ENCODE results near the gene ALDH3B1.

The ALDH3B1 gene

DNA sequence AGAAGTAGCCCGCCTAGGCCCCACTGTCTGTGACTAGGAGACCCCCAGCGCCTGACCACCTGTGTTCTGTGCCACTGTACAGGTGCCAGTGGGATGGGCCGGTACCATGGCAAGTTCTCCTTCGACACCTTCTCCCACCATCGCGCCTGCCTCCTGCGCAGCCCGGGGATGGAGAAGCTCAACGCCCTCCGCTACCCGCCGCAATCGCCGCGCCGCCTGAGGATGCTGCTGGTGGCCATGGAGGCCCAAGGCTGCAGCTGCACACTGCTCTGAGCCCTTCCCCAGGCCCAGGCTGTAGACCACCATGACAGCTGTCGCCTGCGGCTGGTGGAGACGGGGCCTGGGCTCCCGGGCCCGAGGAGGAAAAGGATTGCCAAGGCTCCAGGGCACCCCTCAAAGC, 17.5 kb downstream of the ALDH3B1 start:
- no peak for DNase-seq (ENCODE audit: low read depth)
- Histone ChIP-seq H3K36me3 (ENCODE audit: control insufficient read depth, insufficient read depth, low read length, severe bottlenecking) (no peaks in the 10 kb centered on the region), H3K4me3 (ENCODE audit: low read length) (no peak overlapping the region), H3K9ac (ENCODE audit: low read length) (peak overlapping the region; percentile 57), H3K27me3 (replicated peaks; ENCODE audit: control insufficient read depth, insufficient read depth, low read length) (no peaks in the 10 kb centered on the region), H3K9me3 (ENCODE audit: control insufficient read depth, low read length) (no peaks in the 10 kb centered on the region), H3K4me1 (ENCODE audit: control insufficient read depth, insufficient read depth, low read length) (peaks cover 37% of the 10 kb centered on the region)

DNA sequence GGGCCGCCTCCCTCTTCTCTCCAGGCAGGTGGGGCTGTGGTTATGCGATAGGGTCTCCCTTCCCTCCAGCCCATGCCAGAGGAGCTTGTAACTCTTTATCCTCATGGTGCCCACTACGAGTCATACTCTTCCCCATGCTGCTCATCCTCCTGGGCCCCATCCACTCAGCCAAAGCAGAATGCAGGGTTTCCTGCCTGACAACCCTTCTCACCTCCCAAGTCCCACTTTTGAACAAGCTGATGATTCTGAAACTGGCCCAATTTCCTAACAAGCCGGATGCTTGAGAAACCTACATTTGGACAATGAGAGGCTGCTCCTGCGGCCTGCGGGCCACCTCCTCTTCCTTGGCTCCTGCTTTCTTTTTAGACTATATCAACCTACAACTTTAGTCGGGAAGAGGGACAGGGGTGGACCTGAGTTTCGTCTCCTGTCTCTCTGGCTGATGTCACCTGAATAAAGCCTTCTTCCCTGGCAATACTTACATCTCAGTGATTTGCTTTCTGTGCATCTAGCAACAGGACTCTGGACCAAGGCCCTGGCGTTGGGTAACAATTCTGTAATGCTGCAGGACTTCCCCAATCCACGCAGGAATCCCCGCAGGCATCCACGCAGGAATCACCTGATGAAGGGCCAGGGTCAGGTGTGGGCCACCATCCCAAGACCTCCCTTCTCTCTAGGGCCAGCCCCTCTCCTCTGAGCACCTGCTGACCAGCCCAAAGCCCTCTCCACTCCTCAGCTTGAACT, 18.8 kb downstream of the ALDH3B1 start:
- Histone ChIP-seq H3K4me1 (ENCODE audit: control insufficient read depth, insufficient read depth, low read length) (peaks cover 50% of the 10 kb centered on the region), H3K4me3 (ENCODE audit: low read length) (peak overlapping the region; percentile 98), H3K9me3 (ENCODE audit: control insufficient read depth, low read length) (no peaks in the 10 kb centered on the region), H3K36me3 (ENCODE audit: control insufficient read depth, insufficient read depth, low read length, severe bottlenecking) (no peaks in the 10 kb centered on the region), H3K27me3 (replicated peaks; ENCODE audit: control insufficient read depth, insufficient read depth, low read length) (no peaks in the 10 kb centered on the region), H3K9ac (ENCODE audit: low read length) (peak overlapping the region; percentile 88)
- DNase-seq (ENCODE audit: low read depth): no peak

DNA sequence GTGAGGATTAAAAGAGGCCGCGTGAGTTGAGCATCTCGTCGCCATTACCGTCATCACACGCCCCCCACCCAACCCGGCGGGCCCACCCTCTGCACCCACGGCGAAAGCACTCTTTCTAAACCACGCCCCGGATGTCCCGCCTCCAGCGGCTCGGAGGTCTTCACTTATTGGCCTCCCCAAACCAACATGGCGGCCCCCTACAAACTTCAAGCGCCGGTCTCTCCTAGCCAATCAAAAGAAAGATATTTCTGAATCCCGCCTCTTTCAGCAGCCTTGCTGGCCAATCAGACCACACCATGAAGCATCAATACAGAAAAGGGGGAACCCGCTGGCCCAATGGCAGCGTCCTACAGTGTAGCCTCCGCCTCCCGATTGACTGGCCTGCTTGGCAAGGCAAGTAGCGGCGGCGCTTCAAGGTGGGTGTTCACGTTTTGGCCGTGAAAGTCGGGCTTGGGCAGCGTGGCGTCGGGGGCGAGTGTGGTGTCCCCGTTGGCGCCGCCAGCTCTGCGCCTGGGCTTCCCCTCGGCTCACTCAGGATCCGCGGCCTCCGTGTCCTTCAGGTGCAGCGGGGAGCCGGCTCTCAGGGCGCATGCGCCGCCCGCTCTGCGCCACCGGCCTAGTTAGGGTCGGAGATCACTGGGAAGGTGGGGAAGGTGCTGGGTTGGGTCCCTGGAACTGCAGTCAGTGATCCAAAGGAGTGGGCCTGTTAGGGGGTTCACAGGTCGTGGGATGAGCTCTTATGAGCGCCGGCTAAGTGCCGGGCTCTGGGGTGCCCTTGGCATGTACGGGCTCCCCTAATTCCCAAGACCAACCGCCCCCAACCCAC, 20.4 kb downstream of the ALDH3B1 start, which contains the start of gene NDUFS8:
Gene NDUFS8, plus strand, starts transcription at position 364 of the 826 bp plus-strand sequence. CDS start 1,471 bp downstream, outside the sequence.
- Histone ChIP-seq H3K27me3 (replicated peaks; ENCODE audit: control insufficient read depth, insufficient read depth, low read length) (no peaks in the 10 kb centered on the region), H3K4me1 (ENCODE audit: control insufficient read depth, insufficient read depth, low read length) (peaks cover 53% of the 10 kb centered on the region)

DNA sequence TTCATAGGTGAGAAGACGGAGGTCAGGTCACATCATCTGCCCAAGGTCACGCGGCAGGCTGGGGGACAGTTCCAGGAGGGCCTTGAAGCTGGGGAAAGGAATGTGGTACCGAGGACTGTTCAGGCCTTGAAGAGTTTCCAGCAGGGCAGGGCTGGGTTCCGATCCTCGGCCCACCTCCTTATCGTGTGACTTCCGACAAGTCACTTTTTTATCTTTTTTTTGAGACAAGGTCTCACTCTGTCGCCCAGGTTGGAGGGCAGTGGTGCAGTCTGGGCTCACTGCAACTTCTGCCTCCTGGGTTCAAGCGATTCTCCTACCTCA, 21.0 kb downstream of the ALDH3B1 start:
- H3K36me3 ChIP-seq (ENCODE audit: control insufficient read depth, insufficient read depth, low read length, severe bottlenecking): peaks cover 3% of the 10 kb centered on the region
- peak overlapping the region; percentile 98 for H3K4me3 ChIP-seq (ENCODE audit: low read length)
- no peaks in the 10 kb centered on the region for H3K27me3 ChIP-seq (replicated peaks; ENCODE audit: control insufficient read depth, insufficient read depth, low read length)
- peaks cover 53% of the 10 kb centered on the region for H3K4me1 ChIP-seq (ENCODE audit: control insufficient read depth, insufficient read depth, low read length)
- no peaks in the 10 kb centered on the region for H3K9me3 ChIP-seq (ENCODE audit: control insufficient read depth, low read length)
- peak overlapping the region; percentile 99 for H3K9ac ChIP-seq (ENCODE audit: low read length)
- peak; percentile 41 for DNase-seq (ENCODE audit: low read depth)

More for the DNA sequence above, 20.4 kb downstream of the ALDH3B1 start, which contains the start of gene NDUFS8:
- Histone ChIP-seq H3K36me3 (ENCODE audit: control insufficient read depth, insufficient read depth, low read length, severe bottlenecking) (peaks cover 3% of the 10 kb centered on the region), H3K9me3 (ENCODE audit: control insufficient read depth, low read length) (no peaks in the 10 kb centered on the region), H3K4me3 (ENCODE audit: low read length) (peak within 1 kb of the TSS; percentile 98), H3K9ac (ENCODE audit: low read length) (peak within 1 kb of the TSS; percentile 99)
- DNase-seq (ENCODE audit: low read depth): peak; percentile 99

DNA sequence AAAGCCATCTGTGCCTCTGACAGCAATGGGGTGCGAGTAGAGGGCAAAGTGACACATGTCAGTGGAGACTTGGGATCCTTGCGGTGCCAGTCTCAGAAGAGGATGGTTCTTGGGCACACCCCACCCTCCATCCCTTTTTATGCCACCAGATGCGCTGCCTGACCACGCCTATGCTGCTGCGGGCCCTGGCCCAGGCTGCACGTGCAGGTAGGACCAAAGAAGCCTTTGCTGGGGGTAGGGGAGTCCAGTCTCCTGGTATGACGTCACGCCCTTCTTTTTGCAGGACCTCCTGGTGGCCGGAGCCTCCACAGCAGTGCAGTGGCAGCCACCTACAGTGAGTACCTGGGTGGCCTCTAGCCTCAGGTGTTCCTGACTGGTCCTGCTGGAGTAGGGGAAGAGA, 21.9 kb downstream of the ALDH3B1 start:
- no peak for DNase-seq (ENCODE audit: low read depth)
- Histone ChIP-seq H3K4me1 (ENCODE audit: control insufficient read depth, insufficient read depth, low read length) (peaks cover 53% of the 10 kb centered on the region), H3K27me3 (replicated peaks; ENCODE audit: control insufficient read depth, insufficient read depth, low read length) (no peaks in the 10 kb centered on the region), H3K36me3 (ENCODE audit: control insufficient read depth, insufficient read depth, low read length, severe bottlenecking) (peaks cover 3% of the 10 kb centered on the region), H3K9me3 (ENCODE audit: control insufficient read depth, low read length) (no peaks in the 10 kb centered on the region), H3K4me3 (ENCODE audit: low read length) (no peak overlapping the region), H3K9ac (ENCODE audit: low read length) (peak overlapping the region; percentile 3)

DNA sequence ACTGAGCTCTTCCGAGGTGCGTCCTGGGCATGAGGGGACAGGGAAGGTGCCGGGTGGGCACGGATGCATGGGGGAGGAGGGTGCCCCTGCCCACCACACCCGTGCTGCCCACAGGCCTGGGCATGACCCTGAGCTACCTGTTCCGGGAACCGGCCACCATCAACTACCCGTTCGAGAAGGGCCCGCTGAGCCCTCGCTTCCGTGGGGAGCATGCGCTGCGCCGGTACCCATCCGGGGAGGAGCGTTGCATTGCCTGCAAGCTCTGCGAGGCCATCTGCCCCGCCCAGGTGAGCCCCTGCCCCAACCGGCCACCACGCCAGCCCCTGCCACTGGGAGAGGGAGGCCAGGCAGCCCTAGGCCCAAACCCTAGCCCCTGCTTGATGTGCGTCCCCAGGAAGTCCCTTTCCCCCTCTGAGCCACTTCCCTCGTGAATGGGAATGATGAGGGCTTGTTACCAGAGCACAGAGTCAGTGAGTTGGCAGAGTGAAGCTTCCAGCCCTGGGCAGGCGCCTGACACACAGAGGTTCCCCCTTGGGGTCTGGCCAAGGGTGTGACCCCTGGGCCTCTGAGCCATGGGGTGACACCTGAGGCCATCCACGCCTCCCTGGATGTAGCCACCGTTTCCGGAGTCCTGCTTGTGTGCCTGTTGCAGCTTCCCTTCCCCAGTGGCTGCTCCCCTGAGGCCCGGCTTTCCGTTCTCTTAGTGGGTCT, 23.0 kb downstream of the ALDH3B1 start:
- Histone ChIP-seq H3K4me3 (ENCODE audit: low read length) (peak overlapping the region; percentile 24), H3K9me3 (ENCODE audit: control insufficient read depth, low read length) (no peaks in the 10 kb centered on the region), H3K4me1 (ENCODE audit: control insufficient read depth, insufficient read depth, low read length) (peaks cover 51% of the 10 kb centered on the region), H3K27me3 (replicated peaks; ENCODE audit: control insufficient read depth, insufficient read depth, low read length) (no peaks in the 10 kb centered on the region), H3K36me3 (ENCODE audit: control insufficient read depth, insufficient read depth, low read length, severe bottlenecking) (peaks cover 3% of the 10 kb centered on the region), H3K9ac (ENCODE audit: low read length) (peak overlapping the region; percentile 53)
- DNase-seq (ENCODE audit: low read depth): no peak

DNA sequence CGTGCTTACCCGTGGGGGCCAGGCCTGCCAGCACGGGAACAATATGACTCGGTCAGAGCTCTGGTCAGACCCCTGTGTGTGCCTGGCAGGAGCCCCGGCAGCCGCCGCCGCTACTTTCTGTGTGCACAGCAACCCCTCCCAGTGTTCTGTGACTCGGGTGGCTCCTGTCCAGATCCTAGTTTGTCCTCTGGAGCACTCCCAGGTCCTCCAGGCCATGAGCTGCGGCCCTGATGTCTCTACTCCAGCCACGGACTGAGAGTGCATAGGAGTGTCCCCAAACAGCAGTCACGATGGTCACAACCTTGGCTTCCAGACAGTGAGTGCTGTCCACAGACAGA, 23.6 kb downstream of the ALDH3B1 start:
- no peak for DNase-seq (ENCODE audit: low read depth)
- no peaks in the 10 kb centered on the region for H3K9me3 ChIP-seq (ENCODE audit: control insufficient read depth, low read length)
- peaks cover 51% of the 10 kb centered on the region for H3K4me1 ChIP-seq (ENCODE audit: control insufficient read depth, insufficient read depth, low read length)
- peak overlapping the region; percentile 53 for H3K9ac ChIP-seq (ENCODE audit: low read length)
- H3K4me3 ChIP-seq (ENCODE audit: low read length): no peak overlapping the region
- peaks cover 3% of the 10 kb centered on the region for H3K36me3 ChIP-seq (ENCODE audit: control insufficient read depth, insufficient read depth, low read length, severe bottlenecking)
- no peaks in the 10 kb centered on the region for H3K27me3 ChIP-seq (replicated peaks; ENCODE audit: control insufficient read depth, insufficient read depth, low read length)

DNA sequence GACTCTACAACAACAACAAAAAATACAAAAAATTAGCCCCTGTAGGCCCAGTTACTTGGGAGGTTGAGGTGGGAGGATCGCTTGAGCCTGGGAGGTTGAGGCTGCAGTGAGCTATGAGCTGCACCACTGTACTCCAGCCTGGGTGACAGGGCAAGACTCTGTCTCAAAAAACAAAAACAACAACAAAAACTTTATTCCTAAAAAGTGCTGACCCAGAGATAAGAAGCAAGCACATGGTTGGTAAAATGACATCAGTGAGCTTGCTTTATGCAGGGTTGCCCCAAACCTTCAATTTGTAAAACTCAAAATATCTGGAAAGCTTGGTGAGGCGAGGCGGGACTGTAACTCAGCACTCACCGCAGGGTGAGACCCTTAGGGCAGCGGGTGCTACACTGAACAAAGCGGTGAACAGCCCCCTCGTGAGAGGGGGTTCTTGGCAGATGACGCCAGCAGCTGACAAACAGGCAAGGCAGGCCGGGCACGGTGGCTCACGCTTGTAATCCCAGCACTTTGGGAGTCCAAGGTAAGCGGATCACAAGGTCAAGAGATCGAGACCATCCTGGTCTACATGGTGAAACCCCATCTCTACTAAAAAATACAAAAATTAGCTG, 25.2 kb downstream of the ALDH3B1 start:
- peaks cover 3% of the 10 kb centered on the region for H3K36me3 ChIP-seq (ENCODE audit: control insufficient read depth, insufficient read depth, low read length, severe bottlenecking)
- H3K9ac ChIP-seq (ENCODE audit: low read length): no peak overlapping the region

DNA sequence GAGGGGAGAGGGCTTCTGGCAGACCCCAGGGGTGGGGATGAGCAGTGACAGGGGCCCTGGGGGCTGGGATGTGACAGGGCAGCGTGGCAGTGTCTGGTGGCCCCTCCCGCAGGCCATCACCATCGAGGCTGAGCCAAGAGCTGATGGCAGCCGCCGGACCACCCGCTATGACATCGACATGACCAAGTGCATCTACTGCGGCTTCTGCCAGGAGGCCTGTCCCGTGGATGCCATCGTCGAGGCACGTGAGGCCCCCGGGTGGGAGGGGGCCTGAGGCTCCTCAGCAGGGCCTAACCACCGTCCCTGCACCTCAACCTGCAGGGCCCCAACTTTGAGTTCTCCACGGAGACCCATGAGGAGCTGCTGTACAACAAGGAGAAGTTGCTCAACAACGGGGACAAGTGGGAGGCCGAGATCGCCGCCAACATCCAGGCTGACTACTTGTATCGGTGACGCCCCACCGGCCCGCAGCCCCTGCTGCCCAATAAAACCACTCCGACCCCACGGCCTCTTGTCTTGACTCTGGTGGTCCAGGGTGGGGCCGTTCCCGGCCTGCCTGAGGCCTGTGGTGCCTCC, 26.1 kb downstream of the ALDH3B1 start:
- no peaks in the 10 kb centered on the region for H3K9me3 ChIP-seq (ENCODE audit: control insufficient read depth, low read length)
- no peak overlapping the region for H3K4me3 ChIP-seq (ENCODE audit: low read length)
- no peaks in the 10 kb centered on the region for H3K27me3 ChIP-seq (replicated peaks; ENCODE audit: control insufficient read depth, insufficient read depth, low read length)
- peaks cover 51% of the 10 kb centered on the region for H3K4me1 ChIP-seq (ENCODE audit: control insufficient read depth, insufficient read depth, low read length)
- no peak for DNase-seq (ENCODE audit: low read depth)
- H3K36me3 ChIP-seq (ENCODE audit: control insufficient read depth, insufficient read depth, low read length, severe bottlenecking): peaks cover 3% of the 10 kb centered on the region
- no peak overlapping the region for H3K9ac ChIP-seq (ENCODE audit: low read length)

More for the DNA sequence above, 25.2 kb downstream of the ALDH3B1 start:
- Histone ChIP-seq H3K4me3 (ENCODE audit: low read length) (no peak overlapping the region), H3K4me1 (ENCODE audit: control insufficient read depth, insufficient read depth, low read length) (peaks cover 48% of the 10 kb centered on the region), H3K27me3 (replicated peaks; ENCODE audit: control insufficient read depth, insufficient read depth, low read length) (no peaks in the 10 kb centered on the region), H3K9me3 (ENCODE audit: control insufficient read depth, low read length) (no peaks in the 10 kb centered on the region)
- DNase-seq (ENCODE audit: low read depth): no peak

DNA sequence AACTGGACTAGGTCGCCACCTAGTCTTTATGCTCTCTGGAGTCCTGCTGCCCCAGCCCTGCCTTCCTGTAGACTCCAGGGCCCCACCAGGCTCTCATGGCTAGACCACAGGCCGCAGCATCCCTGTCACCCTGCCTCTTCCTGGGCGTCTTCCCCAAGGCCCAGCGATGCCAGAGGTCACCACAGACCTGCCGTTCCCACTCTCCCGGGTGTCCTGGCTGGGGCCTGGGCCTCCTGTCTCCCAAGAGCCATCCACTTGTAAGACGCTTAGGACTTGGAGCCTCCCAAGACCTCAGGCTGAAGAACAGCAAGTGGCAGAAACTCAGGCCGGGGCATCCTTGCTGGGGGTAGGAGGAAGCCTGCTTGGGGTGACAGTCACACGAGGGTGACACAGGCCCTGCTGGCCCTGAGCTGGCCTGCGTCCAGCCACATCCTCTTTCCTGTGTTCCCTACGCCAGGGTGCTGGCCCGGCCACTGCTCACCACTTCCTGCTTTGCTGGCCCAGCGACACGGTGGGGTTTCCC, 26.7 kb downstream of the ALDH3B1 start:
- peaks cover 45% of the 10 kb centered on the region for H3K4me1 ChIP-seq (ENCODE audit: control insufficient read depth, insufficient read depth, low read length)
- peak overlapping the region; percentile 31 for H3K9ac ChIP-seq (ENCODE audit: low read length)
- no peak for DNase-seq (ENCODE audit: low read depth)
- no peaks in the 10 kb centered on the region for H3K9me3 ChIP-seq (ENCODE audit: control insufficient read depth, low read length)
- peaks cover 3% of the 10 kb centered on the region for H3K36me3 ChIP-seq (ENCODE audit: control insufficient read depth, insufficient read depth, low read length, severe bottlenecking)
- no peaks in the 10 kb centered on the region for H3K27me3 ChIP-seq (replicated peaks; ENCODE audit: control insufficient read depth, insufficient read depth, low read length)
- H3K4me3 ChIP-seq (ENCODE audit: low read length): no peak overlapping the region

Measured in adipocyte (in vitro differentiated cells).